Lower lobe of right lung (tissue), 2 donors: ENCODE data around the gene KMT5C. TPM values are rescaled to one million over a fixed set of nuclear protein-coding genes. Genes with fewer than 3 reads are reported as not detected.

Experiments used
- ATAC-seq, 2 donors: fragments of 200-7000 bp; cut with Tn5 transposase; one replicate each; pipeline ENCODE4 v1.9.1; 2020 to 2022; ENCODE audit warnings: mild to moderate bottlenecking in 2 of 2, moderate library complexity in 2 of 2
- DNase-seq: peaks from one replicate; pipeline ENCODE4 v3.0.0-alpha.2; 2020
- H3K27ac ChIP-seq: fragments of 200-600 bp; one replicate; pipeline ENCODE4 v1.8.0; 2022
- H3K27me3 ChIP-seq: fragments of 200-600 bp; one replicate; pipeline ENCODE4 v1.8.0; 2022; ENCODE audit warnings: low read depth
- H3K36me3 ChIP-seq: fragments of 200-600 bp; one replicate; pipeline ENCODE4 v1.8.0; 2022; ENCODE audit warnings: mild to moderate bottlenecking
- H3K4me1 ChIP-seq: fragments of 200-600 bp; one replicate; pipeline ENCODE4 v1.8.0; 2022
- H3K4me3 ChIP-seq: fragments of 200-600 bp; one replicate; pipeline ENCODE4 v1.8.0; 2022; ENCODE audit warnings: mild to moderate bottlenecking
- H3K9me3 ChIP-seq: fragments of 200-600 bp; one replicate; pipeline ENCODE4 v1.8.0; 2022
- CTCF ChIP-seq: fragments of 200-600 bp; IDR thresholded peaks from one replicate; pipeline ENCODE4 v1.8.0; 2022; ENCODE audit warnings: antibody characterized with exemption, mild to moderate bottlenecking
- intact Hi-C: fragments of 100-400 bp; cut with DNase I; formaldehyde crosslinking; loops from one replicate; pipeline ENCODE4 v1.11.0; 2022
- total RNA-seq: library from RNA; stranded (reverse); fragmentation: NEBNext Ultra II Directional; extraction: Animal tissue kit (Norgen Biotek cat#: 25700); gene quantifications from one replicate; pipeline ENCODE4 v1.2.1, GENCODE V29; 2021
- donor health status: DM: no; HTN: yes; CAD: no; lungs with severe emphysema.

KMT5C gene
- total RNA-seq, 1 donor from 2014 or later = 14.7 TPM

- intact Hi-C loops = no loop called here
- H3K27ac ChIP-seq = no peak overlapping the region
- no peak for TF ChIP-seq CTCF
- no peak overlapping the region for H3K4me3 ChIP-seq
- DNase-seq (no peak), ATAC-seq (no peak)
- peaks cover 29% of the 10 kb centered on the region for H3K36me3 ChIP-seq
- no peaks in the 10 kb centered on the region for H3K9me3 ChIP-seq
- H3K27me3 ChIP-seq = peaks cover 2% of the 10 kb centered on the region
- peaks cover 15% of the 10 kb centered on the region for H3K4me1 ChIP-seq
These were observed 5.6 kb downstream of the KMT5C start for GRCh38 chr19:55345101-55345817.

- TF ChIP-seq CTCF = no peak
- peaks cover 10% of the 10 kb centered on the region for H3K27me3 ChIP-seq
- H3K4me3 ChIP-seq = no peak overlapping the region
- peaks cover 29% of the 10 kb centered on the region for H3K36me3 ChIP-seq
- intact Hi-C loops = no loop called here
- DNase-seq = peak; percentile 48
- no peak overlapping the region for H3K27ac ChIP-seq
- no peak for ATAC-seq
- H3K4me1 ChIP-seq = peaks cover 7% of the 10 kb centered on the region
- H3K9me3 ChIP-seq = no peaks in the 10 kb centered on the region
These were observed 6.4 kb downstream of the KMT5C start for GRCh38 chr19:55345818-55346724.

GRCh38 chr19:55346725-55347441 lies 7.2 kb downstream of the KMT5C start:
- no peak for ATAC-seq
- DNase-seq = peak; percentile 45
- H3K9me3 ChIP-seq = no peaks in the 10 kb centered on the region
- H3K4me1 ChIP-seq = no peaks in the 10 kb centered on the region
- H3K27ac ChIP-seq = no peak overlapping the region
- H3K4me3 ChIP-seq = no peak overlapping the region
- intact Hi-C loops = no loop called here
- TF ChIP-seq CTCF = no peak
- peaks cover 18% of the 10 kb centered on the region for H3K27me3 ChIP-seq
- H3K36me3 ChIP-seq = peaks cover 26% of the 10 kb centered on the region

GRCh38 chr19:55347442-55348009 lies 7.8 kb downstream of the KMT5C start:
- H3K4me3 ChIP-seq = no peak overlapping the region
- peaks cover 25% of the 10 kb centered on the region for H3K27me3 ChIP-seq
- no peak for ATAC-seq
- H3K27ac ChIP-seq = no peak overlapping the region
- H3K36me3 ChIP-seq = peaks cover 20% of the 10 kb centered on the region
- no peaks in the 10 kb centered on the region for H3K4me1 ChIP-seq
- H3K9me3 ChIP-seq = no peaks in the 10 kb centered on the region
- no peak for TF ChIP-seq CTCF
- no peak for DNase-seq
- intact Hi-C loops = no loop called here
